SIG-M5 (cell line): Measurements from ENCODE around the gene VPS39.

ENCODE experiments used
- DNase-seq: peaks from one replicate; lab custom pipeline; 2025; lab: John Stamatoyannopoulos, UW

Gene VPS39

GRCh38 chr15:42145546-42146455, 62.3 kb downstream of the VPS39 start:
- no peak for DNase-seq

DNA sequence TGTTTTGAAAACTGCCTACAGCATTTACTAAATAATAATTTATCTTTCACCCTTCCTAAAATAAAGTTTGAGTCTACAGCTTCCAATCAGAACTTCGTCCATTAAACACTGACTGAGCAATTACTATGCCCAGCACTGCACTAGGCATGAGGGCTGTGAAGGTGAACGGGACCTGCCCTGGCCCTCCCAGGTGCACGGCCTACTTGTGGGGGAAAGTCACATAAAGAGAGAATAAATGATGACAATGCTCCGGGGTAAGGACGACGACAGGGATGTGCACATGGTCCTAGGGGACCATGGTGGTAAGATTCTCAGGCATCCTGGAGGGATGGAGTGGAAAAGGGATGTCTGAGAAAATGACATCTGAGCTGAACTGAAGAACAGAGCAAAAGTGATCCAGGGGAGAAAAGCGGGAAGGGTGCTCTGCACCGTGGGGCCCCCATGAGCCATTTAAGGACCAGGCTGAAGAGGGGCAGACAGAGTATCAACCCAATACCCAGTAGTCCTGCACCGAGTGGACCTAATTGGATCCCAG, 63.2 kb downstream of the VPS39 start:
- no peak for DNase-seq

DNA sequence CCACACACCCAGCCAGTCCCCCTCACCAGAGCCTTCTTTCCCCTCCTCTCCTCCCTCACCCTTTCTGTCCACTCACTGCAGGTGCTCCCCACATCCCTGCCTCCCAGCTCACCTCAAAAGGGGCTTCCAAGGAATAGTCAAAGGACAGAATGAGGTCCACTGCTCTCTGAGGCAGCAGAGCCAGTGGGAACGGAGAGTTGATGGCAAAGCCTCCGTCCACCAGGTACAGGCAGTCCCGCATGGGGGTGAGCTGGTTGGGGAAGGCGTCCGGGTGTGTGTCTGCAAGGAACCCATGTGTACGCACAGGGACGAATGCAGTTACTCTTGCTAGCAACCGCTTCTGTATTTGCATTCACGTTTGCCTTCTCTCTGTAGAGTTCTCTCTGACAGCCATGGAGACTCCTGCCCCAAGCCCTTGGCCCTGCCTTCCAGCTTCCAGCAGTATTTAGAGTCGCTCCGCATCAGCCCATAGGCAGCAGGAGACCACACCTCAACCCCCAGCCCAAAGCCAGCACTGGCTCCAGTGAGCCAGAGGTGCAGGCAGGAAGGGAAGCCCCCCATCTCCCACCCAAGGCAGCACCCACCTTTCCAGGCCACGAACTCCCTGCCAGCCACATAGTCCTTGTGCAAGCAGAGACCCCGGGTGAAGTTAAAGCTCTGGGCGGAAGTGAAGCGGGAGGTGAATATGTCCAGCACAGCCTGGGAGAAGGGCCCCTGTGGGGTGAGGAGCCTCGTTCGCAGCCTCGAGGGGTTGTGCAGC, 64.1 kb downstream of the VPS39 start:
- DNase-seq = no peak

- DNase-seq = no peak
Observed at GRCh38 chr15:42143356-42143755, 64.7 kb downstream of the VPS39 start.

DNA sequence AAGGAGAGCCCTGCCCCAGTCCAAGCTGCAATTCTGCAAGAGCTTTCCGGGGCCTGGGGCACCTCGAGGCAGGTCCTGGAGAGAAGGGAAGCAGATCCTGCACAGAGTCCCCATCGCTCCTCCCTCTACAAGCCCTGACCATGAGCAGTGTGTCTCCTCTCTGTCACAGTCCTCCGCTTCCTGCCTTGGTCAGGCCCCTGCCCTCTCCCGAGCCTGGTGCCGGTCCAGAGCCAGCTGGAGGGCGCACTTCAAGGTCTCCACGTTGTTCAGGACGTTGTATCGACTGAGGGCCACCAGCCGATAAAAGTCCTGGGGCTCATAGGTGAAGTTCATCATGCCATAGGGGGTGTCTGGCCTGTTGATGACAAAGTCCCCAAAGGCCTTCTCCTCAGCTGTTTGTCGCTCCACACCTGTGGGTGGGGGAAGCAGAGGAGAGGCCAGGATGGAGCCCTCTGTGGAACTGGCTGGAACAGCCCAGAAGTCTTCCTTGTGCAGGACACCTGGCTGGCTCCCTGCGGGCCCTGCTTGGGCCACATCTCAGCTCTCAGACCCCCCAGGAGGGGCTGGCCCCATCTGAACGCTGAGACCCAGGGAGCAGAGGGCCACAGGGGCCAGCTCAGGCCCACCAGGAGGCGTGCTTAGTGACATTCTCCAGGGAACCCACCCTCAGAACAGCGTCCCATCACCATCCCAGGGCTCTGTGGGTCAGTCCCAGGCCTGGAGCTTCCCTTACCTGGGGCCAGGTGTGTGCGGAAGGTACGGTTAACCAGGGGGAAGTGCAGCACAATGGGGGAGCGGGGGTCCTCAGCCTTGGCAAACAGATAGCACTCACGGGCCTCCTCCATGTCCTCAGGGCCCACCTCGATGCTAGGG, 66.1 kb downstream of the VPS39 start:
- no peak for DNase-seq

DNA sequence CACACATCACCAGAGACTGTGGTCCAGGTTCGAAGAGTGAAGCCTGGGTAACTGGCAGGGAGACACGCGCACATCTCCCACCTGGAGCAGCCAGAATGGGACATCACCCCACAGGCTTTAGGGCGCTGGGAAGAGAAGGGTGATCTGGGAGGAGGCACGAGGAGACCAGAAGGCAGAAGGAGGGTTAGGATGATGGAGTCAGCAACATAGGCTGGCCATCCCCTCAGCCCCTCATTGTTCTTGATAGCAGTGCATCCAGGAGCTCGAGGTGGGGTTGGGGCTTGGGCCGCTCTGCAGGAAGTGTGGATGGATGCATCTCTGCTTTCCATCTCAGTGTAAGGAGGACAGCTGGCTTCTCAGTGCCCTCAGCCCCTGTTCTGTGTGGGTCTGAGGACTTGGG, 66.9 kb downstream of the VPS39 start:
- no peak for DNase-seq

DNA sequence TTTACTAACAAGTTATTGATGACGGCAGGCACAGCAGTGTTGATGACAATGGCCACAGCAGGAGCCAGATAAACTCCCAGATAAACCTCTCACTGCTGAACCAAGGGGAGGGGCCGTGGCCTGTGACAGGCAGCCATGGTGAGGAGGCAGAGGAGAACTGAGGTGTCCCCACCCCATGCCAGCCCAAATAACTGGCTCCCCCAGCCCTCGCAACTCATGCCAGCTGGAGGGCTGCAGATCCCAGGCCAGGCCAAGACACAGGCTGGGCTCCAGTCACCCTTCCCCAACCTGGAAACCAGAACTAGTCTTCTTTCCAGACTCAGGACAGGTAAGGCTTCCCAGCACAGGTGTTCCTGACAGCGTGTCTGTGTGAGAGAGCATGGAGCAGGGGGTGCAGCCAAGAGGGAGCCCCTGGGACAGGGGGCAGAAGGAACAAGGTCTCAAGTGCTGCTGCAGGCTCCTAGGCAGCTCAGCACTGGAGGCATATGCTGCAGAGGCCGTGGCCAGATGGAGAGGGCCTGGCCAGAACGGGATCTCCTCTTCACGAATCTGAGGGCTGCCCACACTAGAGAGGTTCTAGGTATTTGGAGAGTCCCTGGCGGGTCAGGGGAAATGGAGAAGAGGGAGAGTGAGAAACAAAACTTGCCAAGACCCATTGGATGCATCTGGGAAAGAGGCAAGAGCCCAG, 67.6 kb downstream of the VPS39 start:
- no peak for DNase-seq

- DNase-seq = no peak
Observed at GRCh38 chr15:42139596-42139995, 68.5 kb downstream of the VPS39 start.

DNA sequence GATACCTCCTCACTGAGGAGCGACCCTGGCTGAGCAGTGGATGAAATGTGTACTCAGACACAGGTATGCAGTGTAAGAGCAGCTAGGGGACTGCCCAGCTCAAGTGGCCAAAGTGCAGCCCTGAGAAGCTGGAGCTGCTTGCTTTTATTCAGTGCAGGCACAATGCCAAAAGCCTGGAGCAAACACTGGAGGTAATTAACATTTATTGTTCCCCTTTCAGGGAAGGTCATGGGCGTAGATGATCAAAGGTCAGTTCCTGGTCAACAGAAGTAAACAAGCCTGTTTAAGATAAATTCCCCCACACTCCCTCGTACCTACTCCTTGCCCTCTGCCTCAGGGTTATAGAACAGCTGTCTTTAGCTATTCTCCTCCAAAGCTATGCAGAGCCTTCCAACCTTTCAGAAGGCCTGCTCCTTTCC, 69.1 kb downstream of the VPS39 start:
- DNase-seq = no peak

DNA sequence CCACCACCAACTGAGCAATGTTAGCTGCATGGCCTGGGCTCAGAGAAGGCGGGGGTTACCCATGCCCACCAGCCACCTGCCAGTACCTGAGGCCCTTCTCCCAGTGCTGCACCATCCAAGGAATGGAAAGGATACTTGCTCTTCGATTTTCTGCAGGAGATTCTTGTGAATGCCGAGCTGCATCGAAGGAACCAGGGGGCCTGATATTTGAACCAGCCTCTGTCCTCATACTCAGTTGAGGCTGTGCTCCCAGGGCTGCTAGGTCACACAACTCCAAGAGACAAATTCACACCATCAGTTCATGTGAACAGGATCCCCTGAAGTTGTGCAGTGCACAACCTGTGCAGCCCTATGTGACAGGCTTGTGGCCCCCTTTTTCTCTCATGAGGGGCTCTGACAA, 69.7 kb downstream of the VPS39 start:
- DNase-seq = no peak

DNA sequence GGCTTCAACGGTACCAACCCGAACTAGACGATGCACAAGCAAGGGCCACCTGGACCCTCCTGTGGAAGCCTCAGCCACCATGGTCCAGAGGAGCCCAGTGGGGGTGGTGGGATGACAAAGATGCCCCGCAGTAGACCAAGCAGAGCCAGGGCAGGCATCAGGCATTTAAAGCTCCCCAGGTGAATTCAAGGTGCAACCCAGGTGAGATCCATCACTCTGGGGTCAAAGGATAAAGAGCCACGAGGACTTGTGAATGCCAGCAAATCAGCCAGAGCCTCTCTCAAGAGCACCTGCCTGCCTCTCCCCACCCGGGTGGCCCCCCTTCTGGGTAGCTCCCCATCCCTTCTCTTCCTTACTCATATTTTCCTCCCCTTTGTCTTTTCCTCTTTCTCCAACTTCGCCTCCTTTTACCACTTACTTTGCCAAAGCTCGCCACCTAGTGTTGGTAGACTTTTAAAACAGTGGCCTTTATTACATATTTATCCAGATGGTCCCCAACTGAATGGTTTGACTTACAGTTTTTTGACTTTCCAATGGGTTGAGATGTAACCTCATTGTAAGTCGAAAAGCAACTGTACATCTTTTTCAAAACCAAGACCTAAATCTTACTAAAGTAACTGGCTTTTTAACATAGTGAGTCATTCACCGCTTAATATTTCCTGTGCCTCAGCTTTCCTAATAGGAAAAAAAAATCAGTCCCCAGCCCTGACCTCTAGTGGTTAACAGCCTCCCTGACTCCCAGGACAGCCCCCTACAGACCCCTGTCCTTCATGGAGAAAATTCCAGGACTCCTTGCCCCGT, 70.4 kb downstream of the VPS39 start:
- no peak for DNase-seq

DNA sequence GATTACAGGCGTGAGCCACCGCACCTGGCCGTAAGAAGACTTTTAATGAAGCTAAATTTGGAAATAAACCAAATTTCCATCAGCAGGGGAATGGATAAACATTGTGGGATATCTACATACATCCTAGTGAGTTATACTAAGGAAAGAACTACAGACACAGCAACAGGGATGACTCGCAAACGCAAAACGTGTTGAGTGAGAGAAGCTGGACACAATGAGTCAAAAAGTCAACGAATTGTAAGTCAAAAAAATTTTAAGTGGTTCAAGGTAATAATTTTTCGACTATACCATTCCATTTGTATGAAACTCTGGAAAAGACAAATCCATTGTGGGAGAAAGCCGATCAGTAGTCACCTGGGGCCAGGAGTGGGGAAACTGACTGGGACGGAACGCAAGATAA, 71.6 kb downstream of the VPS39 start:
- DNase-seq = no peak

DNA sequence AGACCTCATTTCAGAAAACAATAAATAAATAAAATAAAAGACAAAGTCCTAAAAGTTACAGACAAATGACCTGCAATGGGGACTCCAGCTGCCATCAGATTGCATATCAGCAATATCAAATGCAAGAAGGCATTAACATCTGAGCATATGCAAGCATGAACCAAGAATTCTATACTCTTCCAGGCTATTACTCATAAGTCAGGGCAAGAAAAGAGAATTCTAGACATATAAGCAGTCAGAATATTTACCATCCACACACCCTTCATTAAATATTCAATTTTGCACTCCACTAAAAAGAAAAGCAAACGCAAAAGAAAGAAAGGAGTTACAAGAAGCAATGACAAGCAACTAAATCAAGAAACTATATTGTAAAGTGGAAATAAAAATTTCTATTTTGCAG, 72.8 kb downstream of the VPS39 start:
- no peak for DNase-seq

DNA sequence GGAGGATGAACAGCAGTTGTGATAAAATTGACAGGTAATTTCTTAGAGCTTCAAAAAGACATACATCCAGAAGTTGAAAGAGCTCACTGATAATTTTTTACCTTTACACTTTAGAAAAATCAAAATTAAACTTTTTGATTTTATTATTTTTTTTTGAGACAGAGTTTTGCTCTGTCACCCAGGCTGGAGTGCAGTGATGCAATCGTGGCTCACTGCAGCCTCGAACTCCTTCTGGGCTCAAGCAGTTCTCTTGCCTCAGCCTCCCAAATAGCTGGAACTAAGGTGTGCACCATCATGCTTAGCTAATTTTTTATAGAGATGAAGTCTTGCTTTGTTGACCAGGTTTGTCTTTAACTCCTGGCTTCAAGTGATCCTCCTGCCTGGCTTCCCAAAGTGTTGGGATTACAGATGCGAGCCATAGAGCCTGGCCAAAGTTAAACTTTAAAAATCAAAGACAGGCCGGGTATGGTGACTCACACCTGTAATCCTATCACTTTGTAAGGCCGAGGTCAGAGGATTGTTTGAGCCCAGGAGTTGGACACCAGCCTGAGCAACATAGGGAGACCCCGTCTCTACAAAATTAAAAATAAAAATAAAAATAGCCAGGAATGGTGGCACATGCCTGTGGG, 73.4 kb downstream of the VPS39 start:
- no peak for DNase-seq

DNA sequence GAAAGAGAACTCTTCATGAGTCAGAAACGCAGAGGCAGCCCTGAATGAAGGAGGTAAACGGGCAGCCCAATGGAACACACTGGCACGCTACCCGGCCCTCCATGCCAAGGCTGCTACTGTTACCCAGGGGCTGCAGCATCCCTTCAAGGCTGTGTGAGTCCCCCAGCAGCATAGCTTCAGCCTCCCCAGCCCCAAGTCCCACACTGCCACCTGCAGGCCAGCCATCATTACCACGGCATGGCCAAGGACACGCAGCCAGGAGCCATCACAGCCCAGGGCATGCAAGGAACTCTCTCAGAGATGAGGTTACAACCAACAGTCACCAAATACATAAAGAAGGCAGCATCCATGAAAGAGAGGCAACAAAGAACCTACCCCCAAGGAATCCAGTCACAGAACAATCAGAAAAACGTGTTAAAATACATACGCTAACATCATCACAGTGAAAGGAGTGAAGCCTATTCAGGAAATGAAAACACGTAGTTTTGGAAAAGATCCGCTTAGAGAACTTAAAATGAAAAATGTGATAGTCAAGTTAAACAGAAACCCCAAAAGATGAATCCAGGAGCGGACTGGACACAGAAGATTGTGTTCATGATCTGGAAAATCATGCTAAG, 74.1 kb downstream of the VPS39 start:
- DNase-seq = no peak

- DNase-seq = no peak
Observed at GRCh38 chr15:42133356-42133755, 74.7 kb downstream of the VPS39 start.

DNA sequence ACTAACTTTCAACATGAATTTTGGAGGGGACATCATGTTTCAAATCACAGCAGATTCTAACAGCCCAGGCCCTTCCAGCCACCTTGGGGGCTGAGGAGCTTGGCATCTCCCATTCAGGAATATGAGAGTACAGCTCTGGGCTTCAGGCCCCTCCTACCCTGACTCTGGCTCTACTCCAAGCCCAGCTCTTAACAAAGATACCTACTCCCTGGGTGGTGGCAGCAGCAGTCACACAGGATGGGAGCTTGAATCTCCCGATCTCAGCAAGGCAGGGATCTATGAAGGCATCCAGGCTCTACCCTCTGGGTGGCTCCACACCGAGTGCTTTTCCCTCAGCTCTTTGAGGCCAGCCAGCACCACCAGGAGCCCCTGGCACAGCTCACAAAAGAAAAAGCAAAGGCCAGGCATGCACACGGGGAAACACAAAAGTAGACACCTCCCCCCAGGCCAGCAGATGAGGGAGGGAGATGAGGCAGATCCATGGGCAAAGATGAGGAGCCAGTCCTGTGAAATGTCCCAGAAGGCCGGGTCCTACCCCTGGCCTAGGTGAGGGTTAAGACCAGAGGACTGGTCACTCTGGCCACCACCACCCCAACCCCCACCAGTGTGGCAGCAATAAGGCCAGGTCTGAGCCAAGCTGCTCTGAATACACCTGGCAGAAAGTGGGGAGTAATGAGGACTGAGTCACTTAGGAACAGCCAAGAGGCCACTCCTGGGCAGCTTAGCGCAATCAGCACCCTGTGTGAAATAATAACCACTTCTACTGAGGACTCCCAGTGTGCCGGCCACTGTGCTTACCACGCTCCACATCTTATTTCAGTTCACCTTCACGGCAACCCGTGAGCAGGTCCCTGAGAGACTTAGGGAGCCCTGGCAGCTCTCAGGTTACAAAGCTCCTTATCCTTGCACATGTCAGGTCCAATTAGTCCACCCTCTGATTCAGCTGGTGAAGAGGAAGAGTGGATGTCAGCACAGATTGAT, 76.0 kb downstream of the VPS39 start:
- no peak for DNase-seq

DNA sequence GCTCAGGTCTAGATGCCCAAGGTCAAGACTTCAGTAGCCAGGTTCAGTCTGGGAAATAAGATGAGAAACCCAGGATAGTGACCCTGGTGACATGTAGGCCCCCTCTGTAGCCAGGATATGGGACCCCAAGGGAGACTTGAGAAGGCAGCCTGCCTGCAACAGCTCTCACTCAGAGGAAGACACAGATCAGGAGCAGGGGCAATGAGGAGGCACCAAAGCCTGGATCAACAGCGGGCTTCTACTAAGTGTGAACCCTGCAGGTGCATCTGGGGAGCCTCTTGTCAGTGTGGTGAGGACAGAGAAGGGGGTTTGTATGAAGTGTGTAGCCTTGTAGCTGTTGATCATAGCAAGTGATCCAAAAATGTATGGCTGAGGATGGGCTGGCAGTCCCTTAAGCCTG, 77.1 kb downstream of the VPS39 start:
- no peak for DNase-seq
